ENCODE results near the gene MSL3B.
"Not testable (repeated sequence)": the region's sequence is repeated elsewhere in the genome, so short reads cannot be mapped to it uniquely, and the experiment has no call there.

MSL3B gene

GRCh38 chr2:233901367-233901766, 33.2 kb upstream of the MSL3B start:
- no peak for DNase-seq (ENCODE audit: low spot score)

GRCh38 chr2:233896253-233896652, 28.1 kb upstream of the MSL3B start:
- DNase-seq (ENCODE audit: low spot score), result not testable (repeated sequence)

More at GRCh38 chr2:233901367-233901766, 33.2 kb upstream of the MSL3B start:
- TF ChIP-seq, protein P1, sequence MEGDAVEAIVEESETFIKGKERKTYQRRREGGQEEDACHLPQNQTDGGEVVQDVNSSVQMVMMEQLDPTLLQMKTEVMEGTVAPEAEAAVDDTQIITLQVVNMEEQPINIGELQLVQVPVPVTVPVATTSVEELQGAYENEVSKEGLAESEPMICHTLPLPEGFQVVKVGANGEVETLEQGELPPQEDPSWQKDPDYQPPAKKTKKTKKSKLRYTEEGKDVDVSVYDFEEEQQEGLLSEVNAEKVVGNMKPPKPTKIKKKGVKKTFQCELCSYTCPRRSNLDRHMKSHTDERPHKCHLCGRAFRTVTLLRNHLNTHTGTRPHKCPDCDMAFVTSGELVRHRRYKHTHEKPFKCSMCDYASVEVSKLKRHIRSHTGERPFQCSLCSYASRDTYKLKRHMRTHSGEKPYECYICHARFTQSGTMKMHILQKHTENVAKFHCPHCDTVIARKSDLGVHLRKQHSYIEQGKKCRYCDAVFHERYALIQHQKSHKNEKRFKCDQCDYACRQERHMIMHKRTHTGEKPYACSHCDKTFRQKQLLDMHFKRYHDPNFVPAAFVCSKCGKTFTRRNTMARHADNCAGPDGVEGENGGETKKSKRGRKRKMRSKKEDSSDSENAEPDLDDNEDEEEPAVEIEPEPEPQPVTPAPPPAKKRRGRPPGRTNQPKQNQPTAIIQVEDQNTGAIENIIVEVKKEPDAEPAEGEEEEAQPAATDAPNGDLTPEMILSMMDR (IDR thresholded peaks at IDR 0.05; ENCODE audit: extremely low read depth, missing control alignments), result no peak

DNA sequence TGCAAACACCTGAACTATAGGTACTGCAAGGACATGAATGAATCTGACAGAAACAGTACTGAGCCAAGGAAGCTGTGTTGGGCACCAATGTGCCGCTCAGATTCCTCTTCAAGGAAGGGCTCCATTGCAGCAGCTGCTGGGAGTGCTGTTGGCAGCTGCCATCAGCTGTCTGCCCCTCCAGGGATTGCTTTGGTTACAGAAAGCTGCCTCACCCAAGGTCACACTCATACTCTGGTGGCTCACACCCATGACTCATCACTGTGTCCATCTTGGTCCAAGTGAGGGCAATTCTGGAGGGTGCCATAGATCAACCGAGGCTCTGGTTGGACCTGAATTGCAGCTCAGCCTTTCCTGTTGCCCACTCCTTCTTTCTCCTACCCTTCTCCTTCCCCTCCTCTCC, 24.6 kb upstream of the MSL3B start:
- no peak for DNase-seq (ENCODE audit: low spot score)
- TF ChIP-seq, protein P1 (IDR thresholded peaks at IDR 0.05; ENCODE audit: extremely low read depth, missing control alignments), result no peak

DNA sequence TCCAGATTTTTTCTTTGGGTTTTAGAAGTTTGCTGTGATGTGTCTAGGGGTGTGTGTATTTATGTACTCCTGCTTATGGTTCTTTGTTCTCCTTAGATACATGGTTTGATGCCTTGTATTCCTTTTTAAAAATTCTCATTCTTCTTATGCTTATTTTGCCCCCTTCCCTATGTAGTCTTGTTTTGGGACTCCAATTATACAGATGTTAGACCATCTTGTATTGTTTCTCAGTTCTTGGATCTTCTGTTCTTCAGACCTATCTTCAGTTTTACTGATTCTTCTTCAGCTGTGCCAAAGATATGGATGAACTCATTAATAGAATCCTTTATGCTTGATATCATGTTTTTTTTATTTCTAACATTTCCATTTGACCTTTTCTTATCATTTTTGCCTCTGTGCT, 14.2 kb upstream of the MSL3B start:
- no peak for DNase-seq (ENCODE audit: low spot score)
- TF ChIP-seq, protein P1 (IDR thresholded peaks at IDR 0.05; ENCODE audit: extremely low read depth, missing control alignments), result no peak

GRCh38 chr2:233872125-233872524, 3.9 kb upstream of the MSL3B start:
- not testable (repeated sequence) for DNase-seq (ENCODE audit: low spot score)

DNA sequence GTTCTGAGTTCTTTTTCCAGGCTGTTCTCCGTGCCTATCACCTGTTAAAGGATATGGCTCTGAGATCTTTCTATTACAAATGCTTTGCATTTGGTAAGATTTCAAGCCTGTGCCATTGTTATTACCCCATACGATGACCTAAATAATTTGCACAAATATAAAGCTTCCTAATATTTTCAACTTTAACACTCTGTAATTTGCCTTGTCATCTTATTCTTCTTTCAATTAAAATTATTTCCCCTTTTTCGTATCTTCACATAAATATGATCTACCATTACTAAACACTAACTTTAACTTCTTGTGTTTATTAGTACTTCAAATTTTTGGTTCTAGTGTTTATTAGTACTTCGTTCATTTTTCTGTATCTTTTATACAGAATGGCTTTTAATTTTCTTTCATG, 3.2 kb upstream of the MSL3B start:
- DNase-seq (ENCODE audit: low spot score), result no peak
- TF ChIP-seq, protein P1 (IDR thresholded peaks at IDR 0.05; ENCODE audit: extremely low read depth, missing control alignments), result no peak

- DNase-seq (ENCODE audit: low spot score), result no peak
- TF ChIP-seq, protein P1 (IDR thresholded peaks at IDR 0.05; ENCODE audit: extremely low read depth, missing control alignments), result no peak
These were observed 1.7 kb downstream of the MSL3B start for GRCh38 chr2:233866479-233866878.

DNA sequence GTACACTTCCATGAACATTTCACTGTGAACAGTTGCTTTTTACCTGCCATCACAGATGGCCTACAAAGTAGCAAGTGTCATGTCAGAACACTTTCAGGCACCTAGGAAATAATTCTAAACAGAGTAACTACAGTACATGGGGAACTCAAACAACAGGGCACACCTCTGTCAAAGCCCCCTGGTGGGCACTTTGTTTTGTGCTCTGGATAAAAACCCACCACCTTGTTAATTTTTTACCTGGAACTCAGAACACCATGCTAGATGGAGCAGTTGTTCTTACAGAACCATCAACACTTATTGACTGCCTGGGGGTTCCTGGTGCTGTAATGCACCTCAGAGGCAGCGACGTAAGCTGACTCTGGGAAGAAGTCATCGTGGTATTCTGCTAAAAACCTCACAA, 2.3 kb downstream of the MSL3B start:
- TF ChIP-seq, protein P1 (IDR thresholded peaks at IDR 0.05; ENCODE audit: extremely low read depth, missing control alignments), result no peak
- no peak for DNase-seq (ENCODE audit: low spot score)
